Breast epithelium (tissue), 3 donors: ENCODE results near the gene RASGRF2.

Experiments
- POLR2AphosphoS5 ChIP-seq, 3 donors: sonication (generic); formaldehyde crosslinking; IDR thresholded peaks; one replicate each; pipeline ENCODE4 v1.6.1; 2017; ENCODE audit warnings: antibody characterized with exemption in 3 of 3
- TF ChIP-seq, protein P1 (sequence below), 3 donors: fragments of 450-650 bp; IDR thresholded peaks; one replicate each; pipeline ENCODE4 v1.5.1; 2016 to 2017; ENCODE audit warnings: antibody characterized with exemption in 3 of 3, mild to moderate bottlenecking in 3 of 3, moderate library complexity in 3 of 3

DNA sequence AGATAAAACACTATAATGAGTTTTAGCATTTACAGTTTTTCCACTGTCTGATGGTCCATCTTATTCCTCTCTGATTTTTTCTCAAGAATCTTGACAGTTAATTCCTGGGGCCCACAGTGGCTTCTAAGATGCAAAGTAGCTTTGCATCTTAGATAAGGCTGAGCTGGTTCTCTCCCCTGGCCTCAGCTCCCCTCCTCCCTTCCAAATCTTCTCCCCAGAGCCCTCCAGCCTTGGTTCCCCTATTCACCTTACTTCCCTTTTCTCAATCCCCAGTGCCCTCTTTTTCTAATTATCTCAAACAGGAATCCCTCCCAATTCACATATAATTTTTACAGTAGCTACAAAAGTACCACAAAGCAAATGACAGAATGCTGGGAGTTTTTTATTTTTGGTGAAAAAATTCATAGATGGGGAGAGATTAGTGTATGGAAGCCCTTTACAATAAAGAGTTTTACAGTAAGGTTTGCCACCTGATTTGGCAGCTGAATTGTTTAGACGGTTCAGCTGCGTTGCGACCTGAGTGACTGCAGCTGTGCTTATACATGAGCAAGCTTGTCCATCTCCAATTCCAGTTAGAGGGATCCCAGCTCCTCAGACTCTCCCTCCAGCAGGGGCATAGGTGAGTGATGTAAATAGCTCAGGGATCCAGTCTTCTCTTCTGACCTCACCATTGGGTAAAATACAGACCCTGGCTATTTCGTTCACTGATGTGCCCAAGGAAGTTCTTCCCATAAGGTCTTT is 221.6 kb downstream of the RASGRF2 start:
- TF ChIP-seq, protein P1, sequence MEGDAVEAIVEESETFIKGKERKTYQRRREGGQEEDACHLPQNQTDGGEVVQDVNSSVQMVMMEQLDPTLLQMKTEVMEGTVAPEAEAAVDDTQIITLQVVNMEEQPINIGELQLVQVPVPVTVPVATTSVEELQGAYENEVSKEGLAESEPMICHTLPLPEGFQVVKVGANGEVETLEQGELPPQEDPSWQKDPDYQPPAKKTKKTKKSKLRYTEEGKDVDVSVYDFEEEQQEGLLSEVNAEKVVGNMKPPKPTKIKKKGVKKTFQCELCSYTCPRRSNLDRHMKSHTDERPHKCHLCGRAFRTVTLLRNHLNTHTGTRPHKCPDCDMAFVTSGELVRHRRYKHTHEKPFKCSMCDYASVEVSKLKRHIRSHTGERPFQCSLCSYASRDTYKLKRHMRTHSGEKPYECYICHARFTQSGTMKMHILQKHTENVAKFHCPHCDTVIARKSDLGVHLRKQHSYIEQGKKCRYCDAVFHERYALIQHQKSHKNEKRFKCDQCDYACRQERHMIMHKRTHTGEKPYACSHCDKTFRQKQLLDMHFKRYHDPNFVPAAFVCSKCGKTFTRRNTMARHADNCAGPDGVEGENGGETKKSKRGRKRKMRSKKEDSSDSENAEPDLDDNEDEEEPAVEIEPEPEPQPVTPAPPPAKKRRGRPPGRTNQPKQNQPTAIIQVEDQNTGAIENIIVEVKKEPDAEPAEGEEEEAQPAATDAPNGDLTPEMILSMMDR (IDR thresholded peaks at IDR 0.05): no peak
- no peak for TF ChIP-seq POLR2AphosphoS5 (IDR thresholded peaks at IDR 0.05)
